ENCODE data around the gene AJM1.
"Not testable (repeated sequence)": the region's sequence is repeated elsewhere in the genome, so short reads cannot be mapped to it uniquely, and the experiment has no call there.

The AJM1 gene

DNA sequence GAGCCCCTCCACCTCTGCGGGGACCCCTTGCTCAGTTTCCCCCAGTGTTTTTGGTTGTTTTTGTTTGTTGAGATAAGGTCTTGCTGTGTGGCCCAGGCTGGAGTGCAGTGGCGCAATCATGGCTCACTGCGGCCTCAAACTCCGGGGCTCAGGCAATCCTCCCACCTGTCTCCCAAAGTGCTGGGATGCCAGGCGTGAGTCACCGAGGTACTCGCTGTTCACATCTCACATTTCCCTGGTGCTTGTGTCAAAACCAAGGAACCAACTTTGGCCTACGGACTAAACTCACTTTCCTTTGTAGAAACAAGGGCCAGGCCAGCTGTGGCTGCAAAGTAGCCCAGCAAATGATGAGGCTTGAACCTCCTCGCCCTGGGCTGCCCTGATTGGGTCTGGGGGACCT, 9.7 kb upstream of the AJM1 start:
- DNase-seq = no peak

GRCh38 chr9:136833381-136834048, 8.8 kb upstream of the AJM1 start:
- not testable (repeated sequence) for DNase-seq

DNA sequence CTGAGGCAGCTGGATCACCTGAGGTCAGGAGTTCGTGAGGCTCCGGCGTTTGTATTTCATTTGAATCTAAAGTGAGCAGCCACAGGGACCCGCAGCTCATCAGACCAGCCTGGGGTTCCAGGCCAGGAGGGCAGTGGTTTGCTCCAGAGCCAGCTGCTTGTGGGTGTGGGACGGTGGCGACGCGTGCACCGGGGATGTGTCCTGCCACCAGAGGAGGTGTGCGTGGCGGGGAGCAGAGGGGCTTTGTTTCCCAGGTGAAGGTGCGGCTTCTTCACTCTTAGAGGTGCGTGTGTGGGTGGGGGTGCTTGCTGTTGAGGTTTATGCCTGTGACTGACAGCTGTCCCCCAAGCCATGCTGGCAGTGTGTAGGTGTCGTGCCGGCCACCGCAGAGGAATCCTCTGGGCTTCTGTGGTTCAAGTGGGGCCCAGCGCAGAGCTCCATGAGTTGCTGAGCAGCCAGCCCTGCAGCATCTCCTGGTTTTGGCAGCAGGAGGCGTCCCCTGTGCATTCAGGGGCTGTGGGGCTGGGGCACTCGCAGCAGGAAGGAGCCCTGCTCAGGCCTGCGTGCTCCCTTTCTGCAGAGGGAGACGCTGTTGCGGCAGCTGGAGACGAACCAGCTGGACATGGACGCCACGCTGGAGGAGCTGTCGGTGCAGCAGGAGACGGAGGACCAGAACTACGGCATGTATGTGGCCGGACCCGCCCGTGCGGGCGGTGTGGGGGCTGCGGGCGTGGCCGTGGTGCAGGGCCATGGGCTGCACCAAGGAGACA, 6.9 kb upstream of the AJM1 start:
- no peak for DNase-seq

DNA sequence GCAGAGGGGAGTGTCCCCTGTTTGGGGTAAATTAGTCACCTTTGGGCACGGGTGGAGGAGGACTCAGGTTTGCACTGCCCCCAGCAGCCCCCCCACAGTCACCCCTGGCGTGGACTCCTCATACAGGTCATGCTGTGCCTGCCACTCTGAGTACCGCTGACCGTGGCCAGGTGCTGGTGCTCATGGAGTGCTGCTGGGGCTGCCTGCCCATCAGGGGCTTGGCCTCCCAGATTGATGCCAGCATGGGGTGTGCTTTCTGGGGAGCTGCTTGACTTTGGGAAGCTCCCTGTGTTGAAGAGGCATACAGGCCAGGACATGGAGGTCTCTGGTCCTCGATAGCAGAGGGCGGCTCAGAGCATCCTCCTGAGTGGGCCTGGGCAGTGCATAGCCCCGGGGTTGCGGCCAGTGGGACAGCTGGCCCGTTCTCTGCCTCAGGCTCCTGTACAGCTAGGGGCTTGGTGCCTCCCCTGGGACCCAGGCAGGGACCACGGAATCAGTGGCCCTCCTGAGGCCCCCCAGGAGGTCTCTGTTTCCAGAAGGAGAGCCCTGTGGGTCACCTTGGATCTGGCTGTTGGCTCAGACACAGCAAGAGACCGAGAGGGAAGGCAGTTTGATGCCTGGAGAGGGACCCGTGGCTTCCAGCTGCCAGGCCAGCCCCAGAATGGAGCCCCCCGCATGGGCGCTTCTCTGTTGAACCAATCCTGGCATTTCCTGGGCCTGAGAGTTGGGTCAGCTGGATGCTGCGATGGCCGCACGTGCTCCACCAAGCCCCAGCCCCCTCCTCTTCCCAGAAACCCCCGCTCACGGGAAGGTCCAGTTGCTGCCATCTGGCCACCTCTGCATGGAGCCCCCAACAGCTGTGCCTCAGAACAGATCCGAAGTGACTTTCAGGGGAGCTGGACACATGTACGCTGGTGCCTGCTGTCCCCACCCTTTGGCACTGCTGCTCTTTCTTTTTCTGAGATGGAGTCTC, 6.1 kb upstream of the AJM1 start:
- no peak for DNase-seq

DNA sequence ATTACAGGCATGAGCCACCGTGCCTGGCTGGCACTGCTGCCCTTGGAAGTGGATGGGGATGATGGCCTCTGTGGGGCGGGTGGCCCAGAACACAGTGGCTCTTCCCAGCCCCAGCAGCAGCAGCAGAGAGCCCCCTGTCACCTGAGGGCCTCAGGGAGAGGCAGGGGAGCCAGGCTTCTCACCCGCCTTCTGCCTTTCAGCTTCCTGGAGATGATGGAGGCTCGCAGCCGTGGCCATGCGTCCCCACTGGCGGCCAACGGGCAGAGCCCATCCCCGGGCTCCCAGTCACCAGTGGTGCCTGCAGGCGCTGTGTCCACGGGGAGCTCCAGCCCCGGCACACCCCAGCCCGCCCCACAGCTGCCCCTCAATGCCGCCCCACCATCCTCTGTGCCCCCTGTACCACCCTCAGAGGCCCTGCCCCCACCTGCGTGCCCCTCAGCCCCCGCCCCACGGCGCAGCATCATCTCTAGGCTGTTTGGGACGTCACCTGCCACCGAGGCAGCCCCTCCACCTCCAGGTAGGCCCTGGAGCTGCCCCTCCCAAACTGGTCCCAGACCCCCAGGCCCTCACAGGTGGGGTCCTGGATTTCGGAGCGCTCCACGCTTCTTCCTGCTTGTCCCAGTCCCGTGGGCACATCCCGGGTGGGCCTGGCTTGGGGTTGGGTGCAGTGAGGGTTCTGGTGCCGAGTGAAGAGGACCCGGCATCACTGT, 5.0 kb upstream of the AJM1 start:
- DNase-seq = no peak

DNA sequence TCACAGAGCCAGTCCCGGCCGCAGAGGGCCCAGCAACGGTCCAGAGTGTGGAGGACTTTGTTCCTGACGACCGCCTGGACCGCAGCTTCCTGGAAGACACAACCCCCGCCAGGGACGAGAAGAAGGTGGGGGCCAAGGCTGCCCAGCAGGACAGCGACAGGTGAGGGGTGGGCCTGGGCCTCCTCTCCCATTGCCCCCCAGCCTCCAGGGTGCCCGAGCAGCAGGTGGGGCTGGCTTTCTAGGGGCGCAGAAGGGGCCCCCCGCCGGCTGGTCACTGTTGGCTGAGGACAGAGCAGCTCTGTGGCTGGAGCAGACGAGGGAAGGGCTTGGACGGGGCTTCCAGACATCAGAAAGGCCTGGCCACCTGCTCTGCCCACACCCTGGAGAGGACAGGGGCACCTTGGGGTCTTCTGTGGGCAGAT, 4.4 kb upstream of the AJM1 start:
- DNase-seq = not testable (repeated sequence)

DNA sequence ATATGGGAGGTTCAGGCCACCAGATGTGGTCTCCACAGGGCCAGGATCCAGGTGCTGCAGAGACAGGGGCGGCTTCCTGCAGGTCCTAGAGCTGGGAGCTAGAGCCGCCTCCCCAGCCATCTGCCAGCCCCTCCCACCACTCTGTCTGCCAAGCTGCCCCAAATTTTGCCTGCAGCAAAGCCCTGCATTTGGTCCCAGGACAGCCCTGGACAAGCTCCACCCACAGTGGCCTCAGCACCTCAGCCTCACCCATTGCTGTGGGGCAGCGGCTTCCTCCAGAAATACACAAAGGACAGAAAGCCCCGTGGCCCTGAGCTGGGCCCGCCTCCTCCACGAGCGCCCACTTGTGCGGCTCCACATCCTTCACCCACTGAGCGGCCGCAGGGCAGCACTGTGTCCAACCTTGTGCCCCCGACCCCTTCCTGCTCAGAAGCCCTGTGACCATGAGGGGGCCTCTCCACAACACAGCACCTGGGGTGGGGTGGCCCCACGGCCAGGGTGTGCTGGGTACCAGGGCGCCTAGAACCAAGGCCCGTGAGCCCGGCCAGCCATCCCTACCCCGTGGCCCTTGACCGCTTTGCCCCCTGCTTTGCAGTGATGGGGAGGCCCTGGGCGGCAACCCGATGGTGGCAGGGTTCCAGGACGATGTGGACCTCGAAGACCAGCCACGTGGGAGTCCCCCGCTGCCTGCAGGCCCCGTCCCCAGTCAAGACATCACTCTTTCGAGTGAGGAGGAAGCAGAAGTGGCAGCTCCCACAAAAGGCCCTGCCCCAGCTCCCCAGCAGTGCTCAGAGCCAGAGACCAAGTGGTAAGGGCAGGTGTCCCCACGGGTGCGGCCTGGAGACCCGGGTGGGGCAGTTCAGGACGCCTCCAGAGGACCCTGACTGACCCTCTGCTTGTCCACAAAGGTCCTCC, 3.7 kb upstream of the AJM1 start:
- no peak for DNase-seq

DNA sequence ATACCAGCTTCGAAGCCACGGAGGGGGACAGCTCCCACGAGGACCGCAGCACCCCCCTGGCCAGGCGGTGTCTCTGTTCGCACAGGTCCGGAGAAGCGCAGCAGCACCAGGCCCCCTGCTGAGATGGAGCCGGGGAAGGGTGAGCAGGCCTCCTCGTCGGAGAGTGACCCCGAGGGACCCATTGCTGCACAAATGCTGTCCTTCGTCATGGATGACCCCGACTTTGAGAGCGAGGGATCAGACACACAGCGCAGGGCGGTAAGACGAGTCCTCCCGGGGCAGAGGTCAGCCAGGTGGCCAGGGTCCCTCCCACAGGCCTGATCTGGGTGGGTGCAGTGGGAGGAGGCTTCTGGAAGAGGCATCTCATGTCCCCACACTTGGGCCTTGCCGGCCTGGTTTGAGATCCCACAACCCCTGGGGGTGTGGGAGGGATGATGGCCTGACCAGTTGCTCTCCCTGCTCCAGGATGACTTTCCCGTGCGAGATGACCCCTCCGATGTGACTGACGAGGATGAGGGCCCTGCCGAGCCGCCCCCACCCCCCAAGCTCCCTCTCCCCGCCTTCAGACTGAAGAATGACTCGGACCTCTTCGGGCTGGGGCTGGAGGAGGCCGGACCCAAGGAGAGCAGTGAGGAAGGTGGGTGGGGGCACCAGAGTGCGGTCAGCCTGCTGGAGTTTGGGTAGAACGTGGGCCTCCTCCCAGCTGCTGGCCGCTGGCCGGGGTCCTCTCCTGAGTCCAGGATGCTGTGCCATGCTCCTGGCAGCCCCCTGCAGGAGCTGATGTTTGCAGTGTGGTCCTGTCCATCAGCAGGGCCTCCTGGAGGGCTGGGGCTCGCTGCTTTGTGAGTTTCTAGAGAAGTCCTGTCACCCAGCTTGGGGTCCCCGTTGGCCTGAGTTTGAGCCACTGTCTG, 2.8 kb upstream of the AJM1 start:
- no peak for DNase-seq

- no peak for DNase-seq
Measured at GRCh38 chr9:136840140-136840876, 2.0 kb upstream of the AJM1 start.

GRCh38 chr9:136840877-136841645, 1.2 kb upstream of the AJM1 start:
- no peak for DNase-seq

DNA sequence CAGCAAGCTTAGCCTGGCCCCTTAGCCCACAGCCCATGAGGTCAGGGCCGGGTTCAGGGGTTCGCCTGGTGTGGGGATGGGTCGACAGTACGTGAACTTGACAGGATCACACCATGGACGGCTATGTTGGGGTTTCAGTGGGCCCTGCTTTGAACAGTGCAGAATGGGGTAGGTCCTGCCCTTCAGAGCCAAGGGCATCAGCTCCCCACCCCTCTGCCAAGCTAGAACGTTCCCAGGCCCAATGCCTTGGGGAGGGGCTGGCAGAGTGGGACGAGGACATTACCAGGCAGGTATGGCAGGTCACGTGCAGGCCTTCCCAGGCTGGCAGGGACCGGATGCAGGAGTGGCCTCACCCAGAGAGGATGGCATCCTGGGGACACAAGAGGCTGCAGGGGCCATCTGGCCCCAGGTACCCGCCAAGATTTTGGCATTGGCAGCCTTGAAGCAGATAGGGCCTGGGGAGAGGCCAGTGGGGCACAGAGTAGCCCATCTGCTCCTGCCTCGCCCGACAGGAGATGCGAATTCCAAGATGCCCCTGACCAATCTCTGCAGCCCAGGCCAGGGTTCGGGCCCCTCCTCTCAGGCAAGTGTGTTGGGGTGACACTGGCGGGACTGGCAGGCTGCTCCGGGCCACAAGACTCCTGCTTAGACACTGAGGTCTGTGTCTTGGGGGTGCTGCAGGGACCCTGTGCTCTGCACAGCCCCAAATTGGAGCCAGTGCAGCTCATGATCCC, 465 bp upstream of the AJM1 start:
- DNase-seq = not testable (repeated sequence)

DNA sequence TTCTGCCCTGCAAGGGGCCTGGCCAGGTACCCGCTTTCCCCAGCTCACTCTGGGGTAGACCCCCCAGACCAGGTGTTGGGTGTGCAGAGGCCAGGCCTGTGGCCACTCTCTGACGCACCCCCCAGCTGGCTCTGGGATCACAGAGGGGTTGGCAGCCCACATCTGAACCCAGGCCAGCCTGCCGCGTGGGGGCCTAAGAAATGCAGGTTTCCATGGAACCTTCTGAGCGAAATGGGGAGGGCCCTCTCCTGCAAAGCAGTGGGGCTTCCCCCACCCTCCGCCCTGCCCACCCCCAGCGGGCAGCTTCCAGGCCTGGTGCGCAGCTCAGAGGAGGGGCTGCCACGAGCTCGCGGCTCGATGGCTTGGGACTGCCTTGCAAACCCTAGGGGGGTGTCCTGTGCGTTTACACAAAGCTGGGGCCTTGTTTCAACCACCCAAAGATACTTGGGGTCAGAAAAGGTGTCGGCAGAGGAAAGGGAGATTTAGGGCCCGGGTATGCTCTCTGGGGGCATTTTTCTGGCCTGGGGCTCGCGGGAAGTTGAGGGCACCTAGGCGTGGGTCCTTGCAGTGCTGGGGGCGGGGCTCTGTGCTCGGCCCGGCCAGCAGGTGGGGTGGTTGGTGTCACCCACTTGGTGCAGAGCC, 1.0 kb downstream of the AJM1 start:
- DNase-seq = peak; percentile 14

DNA sequence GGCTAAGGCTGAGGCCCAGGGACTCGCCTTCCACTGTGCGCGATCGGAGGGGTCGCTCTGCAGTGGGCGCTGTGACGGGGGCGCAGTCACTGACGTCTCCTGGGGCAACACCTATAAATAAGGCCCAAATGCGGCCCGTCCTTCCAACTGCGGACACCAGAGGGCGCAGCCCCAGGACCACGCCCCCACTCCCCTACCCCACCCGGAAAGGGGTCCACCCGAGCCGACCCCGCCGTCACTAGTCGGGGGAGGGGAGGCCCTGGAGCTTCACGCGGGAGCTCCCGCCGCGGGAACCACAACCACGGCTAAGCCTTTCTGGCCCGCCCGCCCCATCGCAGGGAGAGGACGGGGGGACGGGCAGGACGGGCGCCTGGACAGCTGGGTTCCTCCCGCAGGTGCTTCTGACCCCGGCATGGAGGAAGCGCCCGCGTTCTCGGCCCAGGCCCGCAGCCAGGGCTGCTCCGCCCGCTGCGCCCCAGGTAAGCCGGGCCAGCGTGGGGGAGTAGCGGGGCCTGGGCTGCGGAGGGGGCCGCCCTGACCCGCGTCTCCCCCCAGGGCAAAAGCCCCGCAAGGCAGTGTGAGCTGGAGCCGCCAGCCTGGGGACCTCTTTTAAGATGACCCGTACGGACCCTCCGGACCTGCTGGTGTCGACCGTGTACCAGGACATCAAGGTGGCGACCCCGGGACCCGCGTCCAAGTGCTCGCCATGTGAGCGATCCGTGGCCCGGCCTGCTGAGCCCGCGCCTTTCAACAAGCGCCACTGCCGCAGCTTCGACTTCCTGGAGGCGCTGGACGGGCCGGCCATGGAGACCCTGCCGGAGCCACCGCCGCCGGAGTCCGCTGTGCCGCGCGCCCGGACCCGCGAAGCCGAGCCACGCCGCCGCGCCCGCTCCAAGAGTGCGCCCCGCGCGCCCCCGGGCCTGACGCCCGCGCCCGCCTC, 1.8 kb downstream of the AJM1 start:
- DNase-seq = peak; percentile 70

DNA sequence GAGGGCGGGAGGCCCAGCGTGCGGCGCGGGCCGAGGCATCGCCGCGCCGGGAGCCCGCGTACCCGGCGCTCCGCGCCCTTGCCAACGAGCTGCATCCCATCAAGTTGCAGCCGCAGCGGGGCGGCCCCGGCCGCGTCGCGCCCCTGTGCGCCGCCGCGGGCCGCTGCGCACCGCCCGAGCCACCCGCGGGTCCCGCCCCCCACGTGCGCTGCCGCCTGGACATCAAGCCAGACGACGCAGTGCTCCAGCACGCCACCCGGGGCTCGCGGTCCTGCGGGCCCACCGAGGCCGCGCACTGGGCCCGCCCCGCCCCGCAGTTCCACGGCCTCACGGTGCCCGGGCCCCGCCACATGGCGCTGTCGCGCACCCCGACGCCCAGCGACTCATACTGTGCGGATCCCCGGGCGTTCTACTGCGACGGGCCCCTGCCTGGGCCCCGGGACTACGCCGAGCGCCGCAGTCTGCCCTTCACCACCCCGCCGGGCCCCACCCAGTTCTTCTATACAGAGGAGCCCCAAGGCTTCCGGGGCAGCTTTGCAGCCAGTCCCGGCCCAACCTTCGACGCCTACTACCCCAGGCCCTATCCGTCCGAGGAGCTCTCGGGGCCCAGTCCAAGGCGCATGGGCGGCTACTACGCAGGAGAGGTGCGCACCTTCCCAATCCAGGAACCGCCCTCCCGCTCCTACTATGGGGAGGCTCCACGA, 2.6 kb downstream of the AJM1 start:
- peak; percentile 19 for DNase-seq

GRCh38 chr9:136845465-136846260, 3.4 kb downstream of the AJM1 start:
- DNase-seq = no peak
